ENCODE results near the gene HOXC6. TPM values are rescaled to one million over a fixed set of nuclear protein-coding genes. Genes with fewer than 3 reads are reported as not detected.

The HOXC6 gene
- total RNA-seq, 1 experiment from 2014 or later: not detected

DNA sequence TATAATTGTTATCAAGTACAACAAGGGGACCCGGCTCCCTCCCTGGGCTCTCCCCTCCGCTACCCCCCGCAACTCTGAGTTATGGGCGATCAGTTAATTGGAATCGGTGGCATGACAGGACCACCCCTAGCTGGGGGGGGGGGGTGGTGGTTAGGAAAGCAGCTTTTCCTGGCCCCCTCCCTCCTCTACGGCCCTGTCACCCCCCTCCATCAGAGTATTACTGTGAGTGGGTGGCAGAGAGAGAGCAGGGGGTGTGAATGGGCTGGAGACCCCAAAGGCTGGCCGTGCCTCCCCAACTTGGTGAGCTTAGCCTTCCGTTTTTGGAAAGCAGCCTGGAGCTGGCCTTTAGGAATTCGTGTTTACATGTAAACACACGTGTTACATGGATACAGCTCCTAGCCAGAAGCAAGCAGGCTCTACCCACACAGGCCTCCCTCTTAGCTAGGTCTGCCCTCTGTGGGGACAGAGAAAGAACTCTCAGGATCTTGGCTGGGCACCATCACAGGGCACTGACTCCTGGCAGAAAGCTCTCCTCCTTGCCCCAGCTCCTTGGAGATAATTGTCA, 24.3 kb downstream of the HOXC6 start (continued):
- TF ChIP-seq, protein P1, sequence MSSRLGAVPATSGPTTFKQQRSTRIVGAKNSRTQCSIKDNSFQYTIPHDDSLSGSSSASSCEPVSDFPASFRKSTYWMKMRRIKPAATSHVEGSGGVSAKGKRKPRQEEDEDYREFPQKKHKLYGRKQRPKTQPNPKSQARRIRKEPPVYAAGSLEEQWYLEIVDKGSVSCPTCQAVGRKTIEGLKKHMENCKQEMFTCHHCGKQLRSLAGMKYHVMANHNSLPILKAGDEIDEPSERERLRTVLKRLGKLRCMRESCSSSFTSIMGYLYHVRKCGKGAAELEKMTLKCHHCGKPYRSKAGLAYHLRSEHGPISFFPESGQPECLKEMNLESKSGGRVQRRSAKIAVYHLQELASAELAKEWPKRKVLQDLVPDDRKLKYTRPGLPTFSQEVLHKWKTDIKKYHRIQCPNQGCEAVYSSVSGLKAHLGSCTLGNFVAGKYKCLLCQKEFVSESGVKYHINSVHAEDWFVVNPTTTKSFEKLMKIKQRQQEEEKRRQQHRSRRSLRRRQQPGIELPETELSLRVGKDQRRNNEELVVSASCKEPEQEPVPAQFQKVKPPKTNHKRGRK (CRISPR knock-in tag; IDR thresholded peaks at IDR 0.05; ENCODE audit: borderline replicate concordance): no peak
- TF ChIP-seq NR2C2 (CRISPR knock-in tag; IDR thresholded peaks at IDR 0.05) (no peak), ELF4 (CRISPR knock-in tag; IDR thresholded peaks at IDR 0.05; ENCODE audit: low read depth) (no peak)

- peaks cover 100% of the 10 kb centered on the region for H3K27me3 Mint-ChIP-seq (ENCODE audit: low read depth)
- peak; percentile 13 for ATAC-seq
Measured at GRCh38 chr12:54053003-54053750, 24.9 kb downstream of the HOXC6 start.

More at GRCh38 chr12:54053003-54053750, 24.9 kb downstream of the HOXC6 start:
- POLR2A ChIA-PET: interaction anchor here (1.1 kb wide), 2 partner anchors 22 to 61 kb away, joined by 3 read pairs; no protein-coding TSS in a partner anchor
- TF ChIP-seq ZNF671 (CRISPR knock-in tag; IDR thresholded peaks at IDR 0.05) (no peak), ESRRA (CRISPR knock-in tag; IDR thresholded peaks at IDR 0.05; ENCODE audit: borderline replicate concordance) (no peak), FOXP4 (CRISPR knock-in tag; IDR thresholded peaks at IDR 0.05) (no peak), MXD4 (CRISPR knock-in tag; IDR thresholded peaks at IDR 0.05; ENCODE audit: borderline replicate concordance) (no peak), KAT7 (CRISPR knock-in tag; IDR thresholded peaks at IDR 0.05; ENCODE audit: borderline replicate concordance) (no peak), ZNF219 (CRISPR knock-in tag; IDR thresholded peaks at IDR 0.05; ENCODE audit: borderline replicate concordance) (no peak), TEAD1 (CRISPR knock-in tag; IDR thresholded peaks at IDR 0.05) (no peak), GTF2I (CRISPR knock-in tag; conservative IDR thresholded peaks at IDR 0.05) (no peak), ELF4 (CRISPR knock-in tag; IDR thresholded peaks at IDR 0.05; ENCODE audit: low read depth) (no peak), JUN (CRISPR knock-in tag; IDR thresholded peaks at IDR 0.05) (no peak), ZNF263 (CRISPR knock-in tag; IDR thresholded peaks at IDR 0.05; ENCODE audit: low read depth) (no peak), ERG (CRISPR knock-in tag; IDR thresholded peaks at IDR 0.05) (no peak)
- TF ChIP-seq, protein P2, sequence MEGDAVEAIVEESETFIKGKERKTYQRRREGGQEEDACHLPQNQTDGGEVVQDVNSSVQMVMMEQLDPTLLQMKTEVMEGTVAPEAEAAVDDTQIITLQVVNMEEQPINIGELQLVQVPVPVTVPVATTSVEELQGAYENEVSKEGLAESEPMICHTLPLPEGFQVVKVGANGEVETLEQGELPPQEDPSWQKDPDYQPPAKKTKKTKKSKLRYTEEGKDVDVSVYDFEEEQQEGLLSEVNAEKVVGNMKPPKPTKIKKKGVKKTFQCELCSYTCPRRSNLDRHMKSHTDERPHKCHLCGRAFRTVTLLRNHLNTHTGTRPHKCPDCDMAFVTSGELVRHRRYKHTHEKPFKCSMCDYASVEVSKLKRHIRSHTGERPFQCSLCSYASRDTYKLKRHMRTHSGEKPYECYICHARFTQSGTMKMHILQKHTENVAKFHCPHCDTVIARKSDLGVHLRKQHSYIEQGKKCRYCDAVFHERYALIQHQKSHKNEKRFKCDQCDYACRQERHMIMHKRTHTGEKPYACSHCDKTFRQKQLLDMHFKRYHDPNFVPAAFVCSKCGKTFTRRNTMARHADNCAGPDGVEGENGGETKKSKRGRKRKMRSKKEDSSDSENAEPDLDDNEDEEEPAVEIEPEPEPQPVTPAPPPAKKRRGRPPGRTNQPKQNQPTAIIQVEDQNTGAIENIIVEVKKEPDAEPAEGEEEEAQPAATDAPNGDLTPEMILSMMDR (IDR thresholded peaks at IDR 0.05): no peak
- TF ChIP-seq, protein P3, sequence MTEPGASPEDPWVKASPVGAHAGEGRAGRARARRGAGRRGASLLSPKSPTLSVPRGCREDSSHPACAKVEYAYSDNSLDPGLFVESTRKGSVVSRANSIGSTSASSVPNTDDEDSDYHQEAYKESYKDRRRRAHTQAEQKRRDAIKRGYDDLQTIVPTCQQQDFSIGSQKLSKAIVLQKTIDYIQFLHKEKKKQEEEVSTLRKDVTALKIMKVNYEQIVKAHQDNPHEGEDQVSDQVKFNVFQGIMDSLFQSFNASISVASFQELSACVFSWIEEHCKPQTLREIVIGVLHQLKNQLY (CRISPR knock-in tag; IDR thresholded peaks at IDR 0.05): no peak
- TF ChIP-seq, protein P4, sequence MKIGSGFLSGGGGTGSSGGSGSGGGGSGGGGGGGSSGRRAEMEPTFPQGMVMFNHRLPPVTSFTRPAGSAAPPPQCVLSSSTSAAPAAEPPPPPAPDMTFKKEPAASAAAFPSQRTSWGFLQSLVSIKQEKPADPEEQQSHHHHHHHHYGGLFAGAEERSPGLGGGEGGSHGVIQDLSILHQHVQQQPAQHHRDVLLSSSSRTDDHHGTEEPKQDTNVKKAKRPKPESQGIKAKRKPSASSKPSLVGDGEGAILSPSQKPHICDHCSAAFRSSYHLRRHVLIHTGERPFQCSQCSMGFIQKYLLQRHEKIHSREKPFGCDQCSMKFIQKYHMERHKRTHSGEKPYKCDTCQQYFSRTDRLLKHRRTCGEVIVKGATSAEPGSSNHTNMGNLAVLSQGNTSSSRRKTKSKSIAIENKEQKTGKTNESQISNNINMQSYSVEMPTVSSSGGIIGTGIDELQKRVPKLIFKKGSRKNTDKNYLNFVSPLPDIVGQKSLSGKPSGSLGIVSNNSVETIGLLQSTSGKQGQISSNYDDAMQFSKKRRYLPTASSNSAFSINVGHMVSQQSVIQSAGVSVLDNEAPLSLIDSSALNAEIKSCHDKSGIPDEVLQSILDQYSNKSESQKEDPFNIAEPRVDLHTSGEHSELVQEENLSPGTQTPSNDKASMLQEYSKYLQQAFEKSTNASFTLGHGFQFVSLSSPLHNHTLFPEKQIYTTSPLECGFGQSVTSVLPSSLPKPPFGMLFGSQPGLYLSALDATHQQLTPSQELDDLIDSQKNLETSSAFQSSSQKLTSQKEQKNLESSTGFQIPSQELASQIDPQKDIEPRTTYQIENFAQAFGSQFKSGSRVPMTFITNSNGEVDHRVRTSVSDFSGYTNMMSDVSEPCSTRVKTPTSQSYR (CRISPR knock-in tag; IDR thresholded peaks at IDR 0.05): no peak
- H3K9me3 Mint-ChIP-seq: no peaks in the 10 kb centered on the region
- H3K4me3 Mint-ChIP-seq: peak overlapping the region; percentile 64
- H3K27ac Mint-ChIP-seq: no peak overlapping the region
- no peaks in the 10 kb centered on the region for H3K36me3 Mint-ChIP-seq
- peaks cover 55% of the 10 kb centered on the region for H3K4me1 Mint-ChIP-seq
- CTCF ChIA-PET: interaction anchor here (0.5 to 3.0 kb wide), 15 partner anchors 10 to 296 kb away, joined by 3 to 24 read pairs (median 5); partner anchors contain the start of genes HOXC5 and SMUG1
- DNase-seq (ENCODE audit: low spot score): peak; percentile 50

Measured in WTC11 (cell line).